GM12878 (cell line): ENCODE results near the gene NRP2. TPM values are rescaled to one million over a fixed set of nuclear protein-coding genes. Genes with fewer than 3 reads are reported as not detected.

Source experiments
- ATAC-seq: fragments of 200-7000 bp; cut with Tn5 transposase; 3 replicates; pipeline ENCODE4 v1.9.1; 2020; ENCODE audit warnings: mild to moderate bottlenecking, moderate library complexity
- BruUV-seq: library from RNA; stranded (reverse); fragments of 400-500 nt; replicated peaks from 2 replicates; lab custom pipeline; 2021; lab: Mats Ljungman, UMichigan
- CTCF ChIA-PET: fragments of 300-600 bp; sonication (Branson Sonifier 250); formaldehyde crosslinking; extraction: SDS; loops from one replicate; lab custom pipeline; 2021; ENCODE audit warnings: inconsistent platforms; lab: Yijun Ruan, JAX
- POLR2A ChIA-PET: fragments of 350-600 bp; formaldehyde crosslinking; extraction: SDS; loops from one replicate; lab custom pipeline; 2021; ENCODE audit warnings: inconsistent platforms; lab: Charles Lee
- RAD21 ChIA-PET: fragments of 300-600 bp; sonication (Branson Sonifier 250); formaldehyde crosslinking; loops from one replicate; lab custom pipeline; 2023; ENCODE audit warnings: antibody characterized with exemption; ENCODE audit not compliant: unreplicated experiment; lab: Charles Lee
- SMC1A ChIA-PET: fragments of 300-600 bp; sonication (Branson Sonifier 250); formaldehyde crosslinking; loops from one replicate; lab custom pipeline; 2023; ENCODE audit not compliant: unreplicated experiment, uncharacterized antibody; lab: Charles Lee
- DNase-seq: peaks from one replicate; pipeline ENCODE4 v3.0.0-alpha.2; 2011; ENCODE audit warnings: low read depth, low spot score
- FAIRE-seq: peaks from 3 replicates; lab custom pipeline; 2011; peaks lifted over from hg19 to GRCh38; lab: Jason Lieb, UNC
- H2AFZ ChIP-seq: 2 replicates; pipeline ENCODE4 v1.6.0; 2011; ENCODE audit warnings: low read depth, low read length, control low read depth; ENCODE audit not compliant: control insufficient read depth
- H3K27ac ChIP-seq: 2 replicates; pipeline ENCODE4 v1.5.1; 2011; ENCODE audit warnings: control low read depth; ENCODE audit not compliant: control insufficient read depth, insufficient read depth
- H3K27me3 ChIP-seq, 2 experiments: replicated peaks in 1 of 2; 2 replicates each; pipeline versions ENCODE4 v1.6.0 to v1.6.1; 2011; ENCODE audit warnings: low read length in 1 of 2; ENCODE audit not compliant: control insufficient read depth in 2 of 2, insufficient read depth in 2 of 2
- H3K36me3 ChIP-seq, 2 experiments: 2 replicates each; pipeline ENCODE4 v1.5.1; 2011; ENCODE audit warnings: low read length in 1 of 2; ENCODE audit not compliant: control insufficient read depth in 2 of 2, insufficient read depth in 2 of 2
- H3K4me1 ChIP-seq: 2 replicates; pipeline ENCODE4 v1.6.1; 2011; ENCODE audit warnings: mild to moderate bottlenecking, low read length, moderate library complexity, mixed read lengths; ENCODE audit not compliant: control insufficient read depth, insufficient read depth
- H3K4me2 ChIP-seq: 2 replicates; pipeline ENCODE4 v1.6.0; 2011; ENCODE audit warnings: control low read depth; ENCODE audit not compliant: control insufficient read depth, insufficient read depth
- H3K4me3 ChIP-seq: fragments of 200-600 bp; sonication (generic); 2 replicates; pipeline ENCODE4 v1.5.1; 2016
- H3K79me2 ChIP-seq: 2 replicates; pipeline ENCODE4 v1.6.0; 2011; ENCODE audit warnings: low read length; ENCODE audit not compliant: control insufficient read depth, insufficient read depth
- H3K9ac ChIP-seq: 2 replicates; pipeline ENCODE4 v1.8.0; 2011; ENCODE audit warnings: low read length, control low read depth, mixed read lengths; ENCODE audit not compliant: control insufficient read depth, insufficient read depth
- H3K9me3 ChIP-seq: replicated peaks from 3 replicates; pipeline ENCODE4 v1.5.1; 2011; ENCODE audit warnings: mild to moderate bottlenecking, low read length; ENCODE audit not compliant: control insufficient read depth, insufficient read depth
- H4K20me1 ChIP-seq: 2 replicates; pipeline ENCODE4 v1.6.0; 2011; ENCODE audit not compliant: control insufficient read depth, insufficient read depth
- ASH2L ChIP-seq: fragments of 300-600, 200-600 bp; sonication (generic); IDR thresholded peaks from 2 replicates; pipeline ENCODE4 v1.6.1; 2017; ENCODE audit warnings: low read depth, mild to moderate bottlenecking, borderline replicate concordance
- ATF2 ChIP-seq: IDR thresholded peaks from 2 replicates; pipeline ENCODE4 v1.6.1; 2012; ENCODE audit warnings: low read length, inconsistent platforms
- WGBS: methylation state at CpG from one replicate; pipeline ENCODE4 v1.1.6; 2016; ENCODE audit warnings: low lambda C conversion rate; ENCODE audit not compliant: insufficient replicate concordance, insufficient coverage; ENCODE audit errors: missing lambda C conversion rate; 5-methylcytosine and 5-hydroxymethylcytosine counted together
- in situ Hi-C: fragments of 300-500 bp; cut with MboI; formaldehyde crosslinking; loops from 9 replicates; pipeline ENCODE4 v1.14.3; 2018; ENCODE audit warnings: mixed read lengths
- intact Hi-C: fragments of 100-400 bp; cut with micrococcal nuclease; formaldehyde crosslinking; loops from one replicate; pipeline ENCODE4 v1.14.2; 2022; ENCODE audit not compliant: unreplicated experiment
- polyA plus RNA-seq, 11 experiments: library from polyadenylated mRNA; depleted of rRNA in 4 of 11; unstranded in 6 of 11; stranded (reverse) in 5 of 11; fragments of >200 nt; fragmentation: Nextera tagmentation in 4 of 11; fragmentation: Illumina TruSeq in 1 of 11; extraction: Ambion mirVana in 4 of 11; extraction: Trizol in 1 of 11; gene quantifications; 1 replicate in 1 of 11; 2 replicates in 10 of 11; pipeline versions ENCODE4 v1.2.1 to v1.2.3, GENCODE V29; 2011 to 2016; ENCODE audit warnings: inconsistent platforms in 2 of 11, missing spikeins in 2 of 11, low read depth in 1 of 11
- total RNA-seq, 4 experiments: library from RNA; depleted of rRNA in 3 of 4; stranded (reverse); fragments of >200 nt in 3 of 4; fragmentation: Illumina TruSeq in 1 of 4; extraction: Trizol in 1 of 4; gene quantifications; 2 replicates each; pipeline versions ENCODE4 v1.2.1 to v1.2.3, GENCODE V29; 2013 to 2021
- TF ChIP-seq, protein P1 (sequence below): fragments of 450-650 bp; IDR thresholded peaks from 2 replicates; pipeline ENCODE4 v1.6.1; 2016; ENCODE audit warnings: mild to moderate bottlenecking
- TF ChIP-seq, protein P2 (sequence below): fragments of 150-350 bp; IDR thresholded peaks from 2 replicates; pipeline ENCODE4 v1.6.1; 2016; ENCODE audit warnings: low read depth, low read length

NRP2 gene
- total and polyA plus RNA-seq, 10 of the 15 experiments (the other 5 are each of a cell fraction or from before 2014, with no cell fraction given) = 0.06 to 1.2 (median 0.46) TPM

GRCh38 chr2:205747829-205748386, 65.6 kb downstream of the NRP2 start:
- Histone ChIP-seq H3K79me2 (no peaks in the 10 kb centered on the region), H3K27ac (no peak overlapping the region), H4K20me1 (no peaks in the 10 kb centered on the region), H3K4me2 (no peak overlapping the region), H3K4me1 (no peaks in the 10 kb centered on the region), H3K27me3 (no peaks in the 10 kb centered on the region; a peak in 2 of 4 replicates), H2AFZ (no peak overlapping the region), H3K4me3 (no peak overlapping the region), H3K36me3 (no peaks in the 10 kb centered on the region), H3K9ac (no peak overlapping the region), H3K9me3 (no peaks in the 10 kb centered on the region)
- in situ Hi-C loops = no loop called here
- TF ChIP-seq ASH2L = no peak
- TF ChIP-seq ATF2 = no peak
- TF ChIP-seq, protein P1, sequence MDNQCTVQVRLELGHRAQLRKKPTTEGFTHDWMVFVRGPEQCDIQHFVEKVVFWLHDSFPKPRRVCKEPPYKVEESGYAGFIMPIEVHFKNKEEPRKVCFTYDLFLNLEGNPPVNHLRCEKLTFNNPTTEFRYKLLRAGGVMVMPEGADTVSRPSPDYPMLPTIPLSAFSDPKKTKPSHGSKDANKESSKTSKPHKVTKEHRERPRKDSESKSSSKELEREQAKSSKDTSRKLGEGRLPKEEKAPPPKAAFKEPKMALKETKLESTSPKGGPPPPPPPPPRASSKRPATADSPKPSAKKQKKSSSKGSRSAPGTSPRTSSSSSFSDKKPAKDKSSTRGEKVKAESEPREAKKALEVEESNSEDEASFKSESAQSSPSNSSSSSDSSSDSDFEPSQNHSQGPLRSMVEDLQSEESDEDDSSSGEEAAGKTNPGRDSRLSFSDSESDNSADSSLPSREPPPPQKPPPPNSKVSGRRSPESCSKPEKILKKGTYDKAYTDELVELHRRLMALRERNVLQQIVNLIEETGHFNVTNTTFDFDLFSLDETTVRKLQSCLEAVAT = no peak
- TF ChIP-seq, protein P2, sequence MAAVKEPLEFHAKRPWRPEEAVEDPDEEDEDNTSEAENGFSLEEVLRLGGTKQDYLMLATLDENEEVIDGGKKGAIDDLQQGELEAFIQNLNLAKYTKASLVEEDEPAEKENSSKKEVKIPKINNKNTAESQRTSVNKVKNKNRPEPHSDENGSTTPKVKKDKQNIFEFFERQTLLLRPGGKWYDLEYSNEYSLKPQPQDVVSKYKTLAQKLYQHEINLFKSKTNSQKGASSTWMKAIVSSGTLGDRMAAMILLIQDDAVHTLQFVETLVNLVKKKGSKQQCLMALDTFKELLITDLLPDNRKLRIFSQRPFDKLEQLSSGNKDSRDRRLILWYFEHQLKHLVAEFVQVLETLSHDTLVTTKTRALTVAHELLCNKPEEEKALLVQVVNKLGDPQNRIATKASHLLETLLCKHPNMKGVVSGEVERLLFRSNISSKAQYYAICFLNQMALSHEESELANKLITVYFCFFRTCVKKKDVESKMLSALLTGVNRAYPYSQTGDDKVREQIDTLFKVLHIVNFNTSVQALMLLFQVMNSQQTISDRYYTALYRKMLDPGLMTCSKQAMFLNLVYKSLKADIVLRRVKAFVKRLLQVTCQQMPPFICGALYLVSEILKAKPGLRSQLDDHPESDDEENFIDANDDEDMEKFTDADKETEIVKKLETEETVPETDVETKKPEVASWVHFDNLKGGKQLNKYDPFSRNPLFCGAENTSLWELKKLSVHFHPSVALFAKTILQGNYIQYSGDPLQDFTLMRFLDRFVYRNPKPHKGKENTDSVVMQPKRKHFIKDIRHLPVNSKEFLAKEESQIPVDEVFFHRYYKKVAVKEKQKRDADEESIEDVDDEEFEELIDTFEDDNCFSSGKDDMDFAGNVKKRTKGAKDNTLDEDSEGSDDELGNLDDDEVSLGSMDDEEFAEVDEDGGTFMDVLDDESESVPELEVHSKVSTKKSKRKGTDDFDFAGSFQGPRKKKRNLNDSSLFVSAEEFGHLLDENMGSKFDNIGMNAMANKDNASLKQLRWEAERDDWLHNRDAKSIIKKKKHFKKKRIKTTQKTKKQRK = no peak
- POLR2A ChIA-PET = no interaction called here
- 53% methylated on average over 11 of the region's 11 CpGs for WGBS
- intact Hi-C loops = no loop called here
- ATAC-seq = no peak
- CTCF ChIA-PET = no interaction called here
- RAD21 ChIA-PET = no interaction called here
- FAIRE-seq = no peak
- SMC1A ChIA-PET = interaction anchor here (1.7 kb wide), 1 partner anchor 9 kb away, joined by 6 read pairs; no protein-coding TSS in a partner anchor
- no TSS peak for BruUV-seq
- no peak for DNase-seq
